Hepatocyte (in vitro differentiated cells): ENCODE data around the gene MED13L. TPM values are rescaled to one million over a fixed set of nuclear protein-coding genes. Genes with fewer than 3 reads are reported as not detected.

Experiments used
- DNase-seq: peaks from one replicate; pipeline ENCODE4 v3.0.0-alpha.2; 2016; ENCODE audit warnings: low spot score
- H2AFZ ChIP-seq: fragments of 200-600 bp; sonication (generic); 2 replicates; pipeline ENCODE4 v1.6.0; 2016; ENCODE audit warnings: antibody characterized with exemption, mild to moderate bottlenecking
- H3K27ac ChIP-seq: fragments of 200-600 bp; sonication (generic); 2 replicates; pipeline ENCODE4 v1.5.1; 2016; ENCODE audit warnings: mild to moderate bottlenecking
- H3K27me3 ChIP-seq: fragments of 200-600 bp; sonication (generic); 2 replicates; pipeline ENCODE4 v1.6.1; 2016
- H3K36me3 ChIP-seq: fragments of 200-600 bp; sonication (generic); replicated peaks from 2 replicates; pipeline ENCODE4 v1.5.1; 2016; ENCODE audit warnings: low read depth; ENCODE audit not compliant: insufficient read depth
- H3K4me1 ChIP-seq: fragments of 200-600 bp; sonication (generic); 2 replicates; pipeline ENCODE4 v1.5.1; 2016; ENCODE audit warnings: mild to moderate bottlenecking, moderate library complexity; ENCODE audit not compliant: insufficient read depth
- H3K4me2 ChIP-seq: fragments of 200-600 bp; sonication (generic); 2 replicates; pipeline ENCODE4 v1.6.0; 2016
- H3K4me3 ChIP-seq: fragments of 200-600 bp; sonication (generic); 2 replicates; pipeline ENCODE4 v1.5.1; 2016; ENCODE audit warnings: mild to moderate bottlenecking
- H3K79me2 ChIP-seq: fragments of 200-600 bp; sonication (generic); 2 replicates; pipeline ENCODE4 v1.6.0; 2017; ENCODE audit warnings: mild to moderate bottlenecking
- H3K9me2 ChIP-seq: fragments of 200-600 bp; sonication (generic); replicated peaks from 2 replicates; pipeline ENCODE4 v1.6.0; 2017; ENCODE audit warnings: mild to moderate bottlenecking; ENCODE audit not compliant: insufficient read depth
- H3K9me3 ChIP-seq: fragments of 200-600 bp; sonication (generic); 2 replicates; pipeline ENCODE4 v1.5.1; 2016; ENCODE audit warnings: low read depth, mild to moderate bottlenecking
- H4K20me1 ChIP-seq: fragments of 200-600 bp; sonication (generic); 2 replicates; pipeline ENCODE4 v1.6.0; 2016; ENCODE audit warnings: mild to moderate bottlenecking; ENCODE audit not compliant: insufficient read depth, poor library complexity, severe bottlenecking
- CTCF ChIP-seq: fragments of 200-600 bp; sonication (generic); IDR thresholded peaks from 2 replicates; pipeline ENCODE4 v1.5.1; 2016; ENCODE audit warnings: antibody characterized with exemption, mild to moderate bottlenecking; ENCODE audit not compliant: poor library complexity
- EZH2 ChIP-seq: fragments of 200-600 bp; sonication (generic); IDR thresholded peaks from 2 replicates; pipeline ENCODE4 v1.6.1; 2016; ENCODE audit warnings: antibody characterized with exemption, mild to moderate bottlenecking, borderline replicate concordance
- EZH2phosphoT487 ChIP-seq: fragments of 200-600 bp; sonication (generic); IDR thresholded peaks from one replicate; pipeline ENCODE4 v1.6.1; 2018; ENCODE audit warnings: antibody characterized with exemption, mild to moderate bottlenecking, low read depth, moderate library complexity; ENCODE audit not compliant: unreplicated experiment, severe bottlenecking
- WGBS: methylation state at CpG from one replicate; pipeline ENCODE4 v1.1.6; 2016; ENCODE audit warnings: low lambda C conversion rate; ENCODE audit errors: missing lambda C conversion rate; 5-methylcytosine and 5-hydroxymethylcytosine counted together
- polyA plus RNA-seq: library from polyadenylated mRNA; unstranded; fragments of >200 nt; fragmentation: Nextera tagmentation; extraction: Ambion mirVana; gene quantifications from 2 replicates; pipeline ENCODE4 v1.2.1, GENCODE V29; 2016
- total RNA-seq: library from RNA; depleted of rRNA; stranded (reverse); fragments of >200 nt; gene quantifications from 2 replicates; pipeline ENCODE4 v1.2.3, GENCODE V29; 2014

The MED13L gene
- total and polyA plus RNA-seq, 2 experiments from 2014 or later = 23.7 to 135 TPM

DNA sequence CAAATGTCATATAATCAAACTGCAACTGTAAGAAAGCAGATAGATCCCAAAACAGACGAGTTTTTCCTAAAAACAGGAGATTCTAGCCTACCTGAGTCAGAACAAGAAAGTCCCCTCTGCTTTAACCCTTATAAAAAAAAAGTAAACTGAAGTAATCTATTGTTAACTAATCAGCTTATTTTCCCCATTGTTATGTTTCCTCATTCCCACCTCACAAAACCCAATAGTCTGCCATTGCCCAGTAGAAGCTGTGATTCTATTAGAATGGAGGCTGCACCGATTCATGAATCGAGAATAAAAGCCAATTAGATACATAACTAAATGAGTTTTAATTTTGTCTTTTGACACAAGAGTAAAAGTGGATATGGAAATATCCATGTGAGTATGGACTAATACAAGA lies 115.4 kb downstream of the MED13L start:
- peaks cover 99% of the 10 kb centered on the region for H3K79me2 ChIP-seq
- H3K27me3 ChIP-seq = no peaks in the 10 kb centered on the region
- H3K4me3 ChIP-seq = no peak overlapping the region
- H3K9me2 ChIP-seq = no peaks in the 10 kb centered on the region
- no peak overlapping the region for H3K4me2 ChIP-seq
- H3K36me3 ChIP-seq = no peaks in the 10 kb centered on the region
- TF ChIP-seq EZH2phosphoT487 = no peak
- TF ChIP-seq CTCF = no peak
- TF ChIP-seq EZH2 = no peak
- DNase-seq = no peak
- peaks cover 46% of the 10 kb centered on the region for H3K4me1 ChIP-seq
- 66% methylated on average over 3 of the region's 3 CpGs for WGBS
- H2AFZ ChIP-seq = no peak overlapping the region
- no peak overlapping the region for H3K27ac ChIP-seq
- no peaks in the 10 kb centered on the region for H3K9me3 ChIP-seq
- peaks cover 98% of the 10 kb centered on the region for H4K20me1 ChIP-seq

DNA sequence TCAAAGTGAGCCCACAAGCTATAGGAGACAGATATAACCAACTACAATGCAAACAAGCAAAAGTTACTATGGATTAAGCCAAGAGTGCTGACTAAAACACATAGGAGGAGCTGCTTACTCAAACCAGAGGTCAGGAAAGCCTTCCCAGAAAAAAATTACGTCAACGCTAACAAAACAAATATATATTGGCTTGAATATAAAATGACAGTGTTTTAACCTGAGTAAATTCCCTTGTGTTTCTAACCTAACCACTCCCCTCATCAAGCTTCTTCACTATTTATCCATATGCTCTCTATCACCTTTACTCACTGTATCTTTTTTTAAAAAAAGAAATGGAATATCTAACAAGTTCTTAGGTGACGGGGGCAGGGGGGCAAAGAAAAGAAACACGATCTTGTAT lies 115.9 kb downstream of the MED13L start:
- Histone ChIP-seq H3K9me3 (no peaks in the 10 kb centered on the region), H3K4me3 (no peak overlapping the region), H3K4me2 (no peak overlapping the region), H3K27me3 (no peaks in the 10 kb centered on the region), H3K9me2 (no peaks in the 10 kb centered on the region), H2AFZ (no peak overlapping the region), H3K36me3 (no peaks in the 10 kb centered on the region), H3K4me1 (peaks cover 46% of the 10 kb centered on the region), H3K79me2 (peaks cover 99% of the 10 kb centered on the region), H3K27ac (no peak overlapping the region), H4K20me1 (peaks cover 98% of the 10 kb centered on the region)
- TF ChIP-seq CTCF (no peak), EZH2phosphoT487 (no peak), EZH2 (no peak)
- DNase-seq = no peak
- 48% methylated on average over 4 of the region's 4 CpGs for WGBS

GRCh38 chr12:116160883-116161458 lies 116.5 kb downstream of the MED13L start:
- Histone ChIP-seq H3K9me2 (no peaks in the 10 kb centered on the region), H4K20me1 (peaks cover 98% of the 10 kb centered on the region), H3K4me1 (peaks cover 46% of the 10 kb centered on the region), H3K27me3 (no peaks in the 10 kb centered on the region), H3K79me2 (peaks cover 99% of the 10 kb centered on the region), H3K36me3 (no peaks in the 10 kb centered on the region), H3K4me2 (no peak overlapping the region), H3K4me3 (no peak overlapping the region), H3K27ac (no peak overlapping the region), H2AFZ (no peak overlapping the region), H3K9me3 (no peaks in the 10 kb centered on the region)
- WGBS = 71% methylated on average over 7 of the region's 7 CpGs
- no peak for DNase-seq
- TF ChIP-seq CTCF (no peak), EZH2 (no peak)

- Histone ChIP-seq H3K27ac (no peak overlapping the region), H3K36me3 (no peaks in the 10 kb centered on the region)
- WGBS = 51% methylated on average over 2 of the region's 2 CpGs
Observed at GRCh38 chr12:116160231-116160630, 117.3 kb downstream of the MED13L start.

More at GRCh38 chr12:116160231-116160630, 117.3 kb downstream of the MED13L start:
- DNase-seq = no peak
- Histone ChIP-seq H2AFZ (no peak overlapping the region), H3K4me2 (no peak overlapping the region), H3K9me2 (no peaks in the 10 kb centered on the region), H4K20me1 (peaks cover 98% of the 10 kb centered on the region), H3K27me3 (no peaks in the 10 kb centered on the region), H3K9me3 (no peaks in the 10 kb centered on the region), H3K4me3 (no peak overlapping the region), H3K79me2 (peaks cover 99% of the 10 kb centered on the region), H3K4me1 (peaks cover 46% of the 10 kb centered on the region)
- TF ChIP-seq CTCF (no peak), EZH2 (no peak), EZH2phosphoT487 (no peak)
